Progenitor cell of endocrine pancreas (in vitro differentiated cells): ENCODE data around the gene PRKCD. TPM values are rescaled to one million over a fixed set of nuclear protein-coding genes. Genes with fewer than 3 reads are reported as not detected.

Experiments
- DNase-seq: peaks from one replicate; pipeline ENCODE4 v3.0.0; 2021; ENCODE audit warnings: low spot score; ENCODE audit not compliant: unreplicated experiment
- H3K27ac Mint-ChIP-seq: 2 replicates; pipeline ENCODE4 v1.8.0; 2021; ENCODE audit warnings: mild to moderate bottlenecking, moderate library complexity, mixed read lengths
- H3K27me3 Mint-ChIP-seq: 2 replicates; pipeline ENCODE4 v1.8.0; 2021; ENCODE audit warnings: mixed read lengths
- H3K36me3 Mint-ChIP-seq: 2 replicates; pipeline ENCODE4 v1.8.0; 2022; ENCODE audit warnings: mixed read lengths; ENCODE audit not compliant: insufficient read depth
- H3K4me1 Mint-ChIP-seq: 2 replicates; pipeline ENCODE4 v1.8.0; 2021; ENCODE audit warnings: low read depth, mixed read lengths
- H3K4me3 Mint-ChIP-seq: 2 replicates; pipeline ENCODE4 v1.8.0; 2021; ENCODE audit warnings: low read depth, mild to moderate bottlenecking, moderate library complexity, mixed read lengths
- H3K9me3 Mint-ChIP-seq: 2 replicates; pipeline ENCODE4 v1.8.0; 2021; ENCODE audit warnings: low read depth, mixed read lengths
- CTCF ChIP-seq: fragments of 200-600 bp; sonication (generic); IDR thresholded peaks from one replicate; pipeline ENCODE4 v1.5.0; 2021; ENCODE audit warnings: antibody characterized with exemption, mild to moderate bottlenecking; ENCODE audit not compliant: unreplicated experiment
- total RNA-seq: library from RNA; stranded (reverse); gene quantifications from 2 replicates; pipeline ENCODE4 v1.2.1, GENCODE V29; 2021

Gene PRKCD
- total RNA-seq, 1 donor from 2014 or later, result 45.8 TPM

GRCh38 chr3:53226142-53226840, 65.3 kb downstream of the PRKCD start:
- Mint-ChIP-seq H3K27me3 (no peaks in the 10 kb centered on the region), H3K27ac (no peak overlapping the region), H3K36me3 (peaks cover 10% of the 10 kb centered on the region), H3K4me1 (no peaks in the 10 kb centered on the region), H3K4me3 (no peak overlapping the region), H3K9me3 (no peaks in the 10 kb centered on the region)
- no peak for DNase-seq
- no peak for TF ChIP-seq CTCF

GRCh38 chr3:53226841-53227407, 65.9 kb downstream of the PRKCD start:
- Mint-ChIP-seq H3K9me3 (no peaks in the 10 kb centered on the region), H3K36me3 (peaks cover 10% of the 10 kb centered on the region), H3K27ac (no peak overlapping the region), H3K27me3 (no peaks in the 10 kb centered on the region), H3K4me3 (no peak overlapping the region), H3K4me1 (no peaks in the 10 kb centered on the region)
- no peak for TF ChIP-seq CTCF
- no peak for DNase-seq

GRCh38 chr3:53227993-53228885, 67.2 kb downstream of the PRKCD start:
- no peak for DNase-seq
- peaks cover 11% of the 10 kb centered on the region for H3K36me3 Mint-ChIP-seq
- H3K4me1 Mint-ChIP-seq, result no peaks in the 10 kb centered on the region
- no peaks in the 10 kb centered on the region for H3K9me3 Mint-ChIP-seq
- TF ChIP-seq CTCF, result no peak
- no peak overlapping the region for H3K4me3 Mint-ChIP-seq
- H3K27ac Mint-ChIP-seq, result no peak overlapping the region
- no peaks in the 10 kb centered on the region for H3K27me3 Mint-ChIP-seq

- Mint-ChIP-seq H3K4me1 (no peaks in the 10 kb centered on the region), H3K27me3 (no peaks in the 10 kb centered on the region), H3K27ac (no peak overlapping the region), H3K36me3 (peaks cover 9% of the 10 kb centered on the region), H3K4me3 (no peak overlapping the region), H3K9me3 (no peaks in the 10 kb centered on the region)
- no peak for DNase-seq
- no peak for TF ChIP-seq CTCF
These were observed 68.2 kb downstream of the PRKCD start for GRCh38 chr3:53229171-53229570.

- Mint-ChIP-seq H3K27ac (no peak overlapping the region), H3K9me3 (no peaks in the 10 kb centered on the region), H3K4me1 (no peaks in the 10 kb centered on the region), H3K27me3 (no peaks in the 10 kb centered on the region), H3K4me3 (no peak overlapping the region), H3K36me3 (peaks cover 9% of the 10 kb centered on the region)
- no peak for DNase-seq
- no peak for TF ChIP-seq CTCF
These were observed 68.6 kb downstream of the PRKCD start for GRCh38 chr3:53229606-53230005.
